Choroid plexus epithelial cell (primary cell): ENCODE results near the gene RBM48.
"Not testable (repeated sequence)": the region's sequence is repeated elsewhere in the genome, so short reads cannot be mapped to it uniquely, and the experiment has no call there.

Source experiments
- DNase-seq: peaks from one replicate; pipeline ENCODE4 v3.0.0-alpha.2; 2010; ENCODE audit warnings: low read depth
- H3K4me3 ChIP-seq: 2 replicates; pipeline ENCODE4 v1.5.1; 2011; ENCODE audit warnings: low read depth, mild to moderate bottlenecking, control low read depth, low read length, moderate library complexity
- CTCF ChIP-seq: conservative IDR thresholded peaks from 2 replicates; pipeline ENCODE4 v1.5.1; 2011; ENCODE audit warnings: low read depth, mild to moderate bottlenecking, control low read depth, inconsistent platforms, low read length, moderate library complexity

Gene RBM48

GRCh38 chr7:92528188-92528957, at the start of gene RBM48, which contains the start of gene PEX1:
Gene RBM48, plus strand, starts transcription at chr7:92528795. Its CDS starts 19 bp downstream, at chr7:92528814.
Gene PEX1, minus strand, starts transcription at chr7:92528520. Its CDS starts 85 bp downstream, at chr7:92528435.
- H3K4me3 ChIP-seq: peak within 1 kb of the TSS; percentile 93
- DNase-seq: peak; percentile 100
- TF ChIP-seq CTCF: peak; percentile 45

DNA sequence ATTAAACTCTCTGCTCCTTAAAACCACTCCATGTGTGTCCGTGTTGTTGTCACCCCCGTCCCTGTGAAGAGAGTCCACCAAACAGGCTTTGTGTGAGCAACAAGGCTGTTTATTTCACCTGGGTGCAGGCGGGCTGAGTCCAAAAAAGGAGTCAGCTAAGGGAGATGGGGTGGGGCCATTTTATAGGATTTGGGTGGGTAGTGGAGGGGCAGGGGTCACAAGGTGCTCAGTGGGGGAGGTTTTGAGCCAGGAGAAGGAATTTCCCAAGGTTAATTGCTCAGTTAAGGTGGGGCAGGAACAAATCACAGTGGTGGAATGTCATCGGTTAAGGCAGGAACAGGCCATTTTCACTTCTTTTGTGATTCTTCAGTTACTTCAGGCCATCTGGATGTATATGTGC, 49.4 kb upstream of the RBM48 start:
- not testable (repeated sequence) for H3K4me3 ChIP-seq, DNase-seq

DNA sequence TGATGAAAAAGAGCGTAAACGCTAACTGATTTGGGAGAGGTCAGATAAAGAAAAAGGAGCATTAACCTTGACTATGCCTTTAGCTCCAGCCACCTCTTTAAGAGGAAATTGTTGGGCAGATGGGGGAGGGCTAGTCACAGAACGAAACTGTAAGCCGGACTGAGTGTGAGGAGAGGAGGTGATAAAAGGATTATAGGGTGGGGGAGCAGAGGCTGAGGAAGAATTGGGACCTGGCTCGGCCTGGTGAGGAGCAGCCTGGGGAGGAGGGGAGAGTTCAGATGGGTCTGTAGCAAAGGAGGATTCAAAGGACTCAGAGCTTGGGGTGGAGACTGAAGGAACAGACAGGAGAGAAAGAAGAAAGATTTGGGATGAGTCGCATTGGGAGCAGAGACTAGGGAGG, 45.0 kb upstream of the RBM48 start:
- H3K4me3 ChIP-seq, DNase-seq: not testable (repeated sequence)

GRCh38 chr7:92484226-92484625, 44.4 kb upstream of the RBM48 start:
- H3K4me3 ChIP-seq: not testable (repeated sequence)

GRCh38 chr7:92485267-92485892, 43.2 kb upstream of the RBM48 start:
- no peak overlapping the region for H3K4me3 ChIP-seq
- no peak for DNase-seq

More at GRCh38 chr7:92484226-92484625, 44.4 kb upstream of the RBM48 start:
- not testable (repeated sequence) for DNase-seq

DNA sequence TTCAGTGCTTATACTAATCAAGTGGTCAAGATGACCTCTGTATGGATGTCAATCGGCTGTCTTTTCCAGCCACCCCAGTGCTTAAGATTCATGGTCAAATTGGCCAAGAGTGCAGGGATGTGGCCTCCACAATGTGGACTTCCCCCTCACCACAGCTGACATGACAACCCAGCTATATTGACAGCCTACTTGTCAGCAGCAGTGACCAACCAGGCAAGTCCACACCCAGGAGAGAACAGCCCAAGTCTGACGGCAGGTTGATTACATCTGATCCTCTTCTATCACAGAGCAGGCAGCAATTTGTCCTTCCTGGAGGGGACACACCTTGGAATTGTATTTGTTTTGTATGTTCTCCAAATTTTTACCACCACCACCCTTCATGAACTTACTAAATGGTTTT, 42.6 kb upstream of the RBM48 start:
- no peak overlapping the region for H3K4me3 ChIP-seq
- no peak for TF ChIP-seq CTCF
- no peak for DNase-seq

More at GRCh38 chr7:92485267-92485892, 43.2 kb upstream of the RBM48 start:
- TF ChIP-seq CTCF: no peak

GRCh38 chr7:92487804-92488203, 40.8 kb upstream of the RBM48 start:
- TF ChIP-seq CTCF: no peak
- no peak overlapping the region for H3K4me3 ChIP-seq
- no peak for DNase-seq

- TF ChIP-seq CTCF: no peak
- DNase-seq: peak; percentile 3
- H3K4me3 ChIP-seq: no peak overlapping the region
Observed at GRCh38 chr7:92489634-92490033, 39.0 kb upstream of the RBM48 start.
